Sigmoid colon (tissue), 3 donors: ENCODE measurements around the gene SEC24C.

ENCODE experiments used
- POLR2A ChIP-seq, 2 donors: fragments of 450-650 bp; IDR thresholded peaks; one replicate each; pipeline ENCODE4 v1.6.1; 2016; ENCODE audit warnings: antibody characterized with exemption in 2 of 2, mild to moderate bottlenecking in 2 of 2, moderate library complexity in 2 of 2
- TF ChIP-seq, protein P1 (sequence below), 4 experiments: fragments of 450-650 bp in 3 of 4; fragments of 200-600 bp in 1 of 4; IDR thresholded peaks; one replicate each; pipeline ENCODE4 v1.5.1; 2016 to 2019; ENCODE audit warnings: antibody characterized with exemption in 4 of 4, mild to moderate bottlenecking in 3 of 4, moderate library complexity in 2 of 4

DNA sequence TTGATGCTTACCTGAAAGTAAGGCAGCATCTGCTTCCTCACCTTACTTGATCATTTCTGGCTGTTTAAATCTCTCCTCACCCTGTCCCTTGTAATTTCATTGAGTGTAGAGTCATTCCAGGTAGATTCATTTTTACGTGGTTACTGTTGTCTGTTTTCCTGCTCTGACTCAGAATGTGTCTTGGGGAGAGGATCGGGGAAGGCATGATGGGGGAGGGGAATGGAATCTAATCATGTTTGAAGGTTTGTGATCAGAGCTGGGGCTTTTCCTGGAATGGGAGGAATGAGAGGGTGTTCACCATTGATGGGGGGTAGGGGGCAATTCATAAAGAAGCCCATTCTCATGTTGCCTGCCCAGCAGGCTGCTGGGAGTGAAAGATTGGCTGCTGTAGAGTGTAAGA is 18.7 kb downstream of the SEC24C start:
- TF ChIP-seq POLR2A (IDR thresholded peaks at IDR 0.05): no peak
- TF ChIP-seq, protein P1, sequence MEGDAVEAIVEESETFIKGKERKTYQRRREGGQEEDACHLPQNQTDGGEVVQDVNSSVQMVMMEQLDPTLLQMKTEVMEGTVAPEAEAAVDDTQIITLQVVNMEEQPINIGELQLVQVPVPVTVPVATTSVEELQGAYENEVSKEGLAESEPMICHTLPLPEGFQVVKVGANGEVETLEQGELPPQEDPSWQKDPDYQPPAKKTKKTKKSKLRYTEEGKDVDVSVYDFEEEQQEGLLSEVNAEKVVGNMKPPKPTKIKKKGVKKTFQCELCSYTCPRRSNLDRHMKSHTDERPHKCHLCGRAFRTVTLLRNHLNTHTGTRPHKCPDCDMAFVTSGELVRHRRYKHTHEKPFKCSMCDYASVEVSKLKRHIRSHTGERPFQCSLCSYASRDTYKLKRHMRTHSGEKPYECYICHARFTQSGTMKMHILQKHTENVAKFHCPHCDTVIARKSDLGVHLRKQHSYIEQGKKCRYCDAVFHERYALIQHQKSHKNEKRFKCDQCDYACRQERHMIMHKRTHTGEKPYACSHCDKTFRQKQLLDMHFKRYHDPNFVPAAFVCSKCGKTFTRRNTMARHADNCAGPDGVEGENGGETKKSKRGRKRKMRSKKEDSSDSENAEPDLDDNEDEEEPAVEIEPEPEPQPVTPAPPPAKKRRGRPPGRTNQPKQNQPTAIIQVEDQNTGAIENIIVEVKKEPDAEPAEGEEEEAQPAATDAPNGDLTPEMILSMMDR (IDR thresholded peaks at IDR 0.05): no peak
